GM10266 (cell line): Measurements from ENCODE around the gene SFXN5.
"Not testable (repeated sequence)": the region's sequence is repeated elsewhere in the genome, so short reads cannot be mapped to it uniquely, and the experiment has no call there.

ENCODE experiments used
- DNase-seq: peaks from one replicate; pipeline ENCODE4 v3.0.0; 2012; ENCODE audit errors: extremely low spot score
- TF ChIP-seq, protein P1 (sequence below): IDR thresholded peaks from 2 replicates; pipeline ENCODE4 v1.5.1; 2012; ENCODE audit warnings: mild to moderate bottlenecking, low read depth; ENCODE audit not compliant: control insufficient read depth, insufficient read depth; ENCODE audit errors: missing control alignments

The SFXN5 gene, protein sequence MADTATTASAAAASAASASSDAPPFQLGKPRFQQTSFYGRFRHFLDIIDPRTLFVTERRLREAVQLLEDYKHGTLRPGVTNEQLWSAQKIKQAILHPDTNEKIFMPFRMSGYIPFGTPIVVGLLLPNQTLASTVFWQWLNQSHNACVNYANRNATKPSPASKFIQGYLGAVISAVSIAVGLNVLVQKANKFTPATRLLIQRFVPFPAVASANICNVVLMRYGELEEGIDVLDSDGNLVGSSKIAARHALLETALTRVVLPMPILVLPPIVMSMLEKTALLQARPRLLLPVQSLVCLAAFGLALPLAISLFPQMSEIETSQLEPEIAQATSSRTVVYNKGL

DNA sequence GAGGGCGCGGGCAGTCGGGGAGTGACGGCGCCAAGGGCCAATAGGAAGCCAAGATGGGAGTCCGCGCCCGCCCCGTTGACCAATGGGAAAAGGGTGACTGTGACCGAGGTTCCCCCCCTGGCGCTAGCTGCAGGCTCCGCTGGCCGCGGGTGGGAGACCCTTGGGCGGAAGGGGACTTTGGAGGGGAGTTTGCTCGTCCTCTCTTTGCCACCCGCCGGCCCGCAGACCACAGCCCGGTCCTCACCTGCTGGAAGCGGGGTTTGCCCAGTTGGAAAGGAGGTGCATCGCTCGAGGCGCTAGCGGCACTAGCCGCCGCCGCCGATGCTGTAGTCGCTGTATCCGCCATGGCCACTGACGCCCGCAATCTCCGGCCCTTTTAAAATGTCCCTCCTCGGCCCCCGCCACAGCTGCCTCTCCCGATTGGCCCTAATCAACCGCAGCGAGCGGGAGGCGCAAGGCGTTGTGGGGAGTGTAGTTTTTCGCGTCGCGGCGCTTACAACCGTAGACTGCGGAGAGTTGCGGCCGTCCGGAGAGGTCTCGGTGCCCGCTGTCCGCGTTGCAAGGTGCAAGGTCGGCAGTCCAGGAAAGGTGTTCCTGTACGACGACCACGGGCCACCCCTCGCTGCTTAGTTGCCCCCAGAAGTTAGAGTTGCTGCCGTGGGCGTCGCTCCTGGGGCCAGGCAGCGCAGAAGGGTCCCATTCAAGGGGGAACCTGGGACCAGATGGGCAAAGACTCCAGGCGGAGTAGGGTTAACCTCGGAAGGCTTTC, at the start of gene SFXN5:
Gene SFXN5 (minus strand): TSS at position 353 of the 769 bp plus-strand sequence. CDS start 7 bp downstream, at position 346.
- TF ChIP-seq, protein P1, sequence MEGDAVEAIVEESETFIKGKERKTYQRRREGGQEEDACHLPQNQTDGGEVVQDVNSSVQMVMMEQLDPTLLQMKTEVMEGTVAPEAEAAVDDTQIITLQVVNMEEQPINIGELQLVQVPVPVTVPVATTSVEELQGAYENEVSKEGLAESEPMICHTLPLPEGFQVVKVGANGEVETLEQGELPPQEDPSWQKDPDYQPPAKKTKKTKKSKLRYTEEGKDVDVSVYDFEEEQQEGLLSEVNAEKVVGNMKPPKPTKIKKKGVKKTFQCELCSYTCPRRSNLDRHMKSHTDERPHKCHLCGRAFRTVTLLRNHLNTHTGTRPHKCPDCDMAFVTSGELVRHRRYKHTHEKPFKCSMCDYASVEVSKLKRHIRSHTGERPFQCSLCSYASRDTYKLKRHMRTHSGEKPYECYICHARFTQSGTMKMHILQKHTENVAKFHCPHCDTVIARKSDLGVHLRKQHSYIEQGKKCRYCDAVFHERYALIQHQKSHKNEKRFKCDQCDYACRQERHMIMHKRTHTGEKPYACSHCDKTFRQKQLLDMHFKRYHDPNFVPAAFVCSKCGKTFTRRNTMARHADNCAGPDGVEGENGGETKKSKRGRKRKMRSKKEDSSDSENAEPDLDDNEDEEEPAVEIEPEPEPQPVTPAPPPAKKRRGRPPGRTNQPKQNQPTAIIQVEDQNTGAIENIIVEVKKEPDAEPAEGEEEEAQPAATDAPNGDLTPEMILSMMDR = no peak
- DNase-seq = peak; percentile 99

DNA sequence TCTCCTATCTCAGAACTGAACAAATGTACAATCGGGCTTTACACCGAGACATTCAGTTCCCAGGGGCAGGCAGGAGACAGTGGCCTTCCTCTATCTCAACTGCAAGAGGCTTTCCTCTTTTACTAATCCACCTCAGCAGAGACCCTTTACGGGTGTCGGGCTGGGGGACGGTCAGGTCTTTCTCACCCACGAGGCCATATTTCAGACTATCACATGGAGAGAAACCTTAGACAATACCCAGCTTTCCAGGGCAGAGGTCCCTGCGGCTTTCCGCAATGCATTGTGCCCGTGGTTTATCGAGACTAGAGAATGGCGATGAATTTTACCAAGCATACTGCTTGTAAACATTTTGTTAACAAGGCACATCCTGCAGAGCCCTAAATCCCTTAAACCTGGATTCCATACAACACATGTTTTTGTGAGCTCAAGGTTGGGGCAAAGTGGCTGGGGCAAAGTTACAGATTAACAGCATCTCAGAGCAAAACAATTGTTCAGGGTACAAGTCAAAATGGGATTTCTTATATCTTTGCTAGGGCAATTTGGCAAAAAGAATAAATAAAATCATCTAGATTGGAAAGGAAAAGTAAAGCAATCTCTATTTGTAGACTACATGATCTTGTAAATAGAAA, 48.2 kb upstream of the SFXN5 start:
- DNase-seq = not testable (repeated sequence)

DNA sequence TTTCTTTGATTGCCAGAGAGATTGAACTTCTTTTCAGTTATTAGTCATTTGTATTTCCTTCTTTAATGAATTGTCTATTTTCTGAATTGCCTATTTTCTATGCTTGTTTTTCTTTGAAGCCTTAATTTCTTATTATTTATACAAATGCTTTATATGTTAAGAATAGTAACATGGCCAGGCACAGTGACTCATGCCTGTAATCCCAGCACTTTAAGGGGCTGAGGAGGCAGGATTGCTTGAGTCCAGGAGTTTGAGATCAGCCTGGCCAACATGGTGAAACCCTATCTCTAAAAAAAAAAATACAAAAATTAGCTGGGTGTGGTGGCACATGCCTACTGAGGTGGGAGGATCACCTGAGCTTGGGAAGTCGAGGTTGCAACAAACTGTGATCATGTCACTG, 45.9 kb upstream of the SFXN5 start:
- DNase-seq = no peak
- TF ChIP-seq, protein P1 = no peak

DNA sequence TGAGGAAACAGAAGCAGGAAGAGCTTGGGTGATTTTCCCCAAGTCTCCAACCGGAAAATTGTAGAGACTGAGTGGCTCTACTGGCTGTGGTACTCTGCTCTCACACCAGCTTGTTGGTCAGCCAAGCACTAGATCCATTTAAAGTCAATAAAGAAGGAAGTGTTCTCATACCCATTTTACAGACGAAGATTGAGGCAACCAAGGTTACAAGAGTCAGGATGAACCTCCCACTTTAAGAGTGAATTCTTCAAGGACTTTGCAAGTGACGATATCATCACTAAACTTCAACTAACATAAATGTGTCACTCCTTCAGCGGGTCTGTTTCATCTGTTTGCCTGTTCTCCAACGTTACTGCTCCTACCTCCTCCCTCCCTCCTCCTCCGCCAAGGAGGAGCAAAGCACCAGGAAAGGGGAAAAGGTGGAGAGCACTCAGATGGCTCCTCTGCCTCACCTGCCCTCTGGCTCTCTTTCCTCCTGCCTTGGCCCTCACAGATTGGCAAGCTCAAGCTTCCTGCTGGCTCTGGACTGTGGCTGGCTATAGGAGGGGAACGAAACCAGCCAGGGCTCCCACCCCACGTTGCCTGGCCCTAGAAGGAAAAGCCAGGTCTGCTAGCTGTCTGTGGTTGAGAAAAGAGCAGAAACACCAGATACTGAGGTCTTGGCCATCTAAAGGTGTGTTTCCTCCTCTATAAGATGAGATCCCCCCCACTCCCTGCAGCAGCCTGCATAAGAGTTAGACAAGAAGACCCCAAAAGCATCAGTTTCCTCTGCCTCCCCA, 44.9 kb upstream of the SFXN5 start:
- no peak for DNase-seq
- TF ChIP-seq, protein P1 = no peak

DNA sequence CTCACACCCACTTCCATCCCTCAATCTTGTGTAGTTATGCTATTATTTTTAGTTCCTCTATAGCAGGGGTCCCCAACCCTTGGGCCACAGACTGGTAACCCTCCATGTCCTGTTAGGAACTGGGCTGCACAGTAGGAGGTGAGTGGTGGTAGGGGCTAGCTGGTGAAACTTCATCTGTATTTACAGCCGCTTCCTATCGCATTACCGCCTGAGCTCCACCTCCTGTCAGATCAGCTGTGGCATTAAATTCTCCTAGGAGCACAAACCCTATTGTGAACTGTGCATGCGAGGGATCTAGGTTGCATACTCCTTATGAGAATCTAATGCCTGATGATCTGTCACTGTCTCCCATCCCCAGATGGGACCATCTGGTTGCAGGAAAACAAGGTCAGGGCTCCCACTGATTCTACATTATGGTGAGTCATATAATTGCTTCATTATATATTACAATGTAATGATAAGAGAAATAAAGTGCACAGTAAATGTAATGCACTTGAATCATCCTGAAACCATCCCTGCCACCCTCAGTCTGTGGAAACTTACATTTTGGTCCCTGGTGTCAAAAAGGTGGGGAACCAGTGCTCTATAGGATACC, 42.9 kb upstream of the SFXN5 start:
- DNase-seq = no peak

DNA sequence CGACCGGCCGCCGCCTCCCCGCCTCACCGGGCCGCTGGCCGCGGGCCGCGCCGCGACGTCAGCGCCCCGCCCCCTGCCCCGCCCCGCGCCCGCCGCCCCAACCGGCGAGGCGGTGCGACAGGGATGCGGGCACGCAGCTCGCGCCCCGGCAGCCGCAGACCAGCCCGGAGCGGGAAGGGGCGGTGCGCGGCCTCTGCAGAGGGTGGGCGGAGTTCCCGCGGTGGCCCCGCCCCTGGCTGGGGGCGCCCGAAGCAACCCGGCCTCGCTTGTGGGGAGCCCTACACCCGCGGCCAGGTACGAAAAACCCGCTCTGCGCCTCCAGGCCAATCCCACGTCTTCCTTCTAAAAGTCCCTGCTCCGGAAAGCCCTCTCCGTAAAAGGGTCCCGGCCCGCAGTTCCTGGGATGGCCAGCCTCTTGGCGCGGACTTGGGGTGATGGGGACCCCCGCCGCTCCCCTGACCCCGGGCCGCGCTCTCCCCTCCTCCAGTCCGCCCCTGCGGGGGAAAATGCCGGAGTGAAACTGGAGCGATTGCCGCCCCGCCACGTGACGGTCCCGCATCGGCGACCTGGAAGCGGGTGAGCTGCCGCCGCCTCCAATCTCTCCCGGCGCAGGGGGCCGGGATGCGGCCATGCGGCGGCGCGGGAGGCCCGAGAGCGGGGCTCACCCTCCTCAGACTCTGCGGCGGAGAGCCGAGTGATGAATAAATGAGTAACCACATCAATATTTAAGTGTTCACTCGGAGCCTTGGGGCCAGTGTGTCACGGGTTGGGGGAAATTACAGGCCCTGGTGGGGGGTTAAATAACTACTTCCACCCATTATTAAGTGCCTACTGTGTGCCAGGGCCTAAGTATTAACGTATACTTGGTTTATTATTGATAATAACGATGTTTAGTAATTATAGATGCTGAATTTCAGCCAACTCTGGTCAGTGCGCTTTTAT, 41.7 kb upstream of the SFXN5 start, which contains the start of gene RAB11FIP5:
Gene RAB11FIP5 (minus strand): TSS at position 36 of the 942 bp plus-strand sequence. CDS start 171 bp downstream, outside the sequence.
- TF ChIP-seq, protein P1 = no peak
- peak; percentile 81 for DNase-seq

More for the DNA sequence above, 42.9 kb upstream of the SFXN5 start:
- TF ChIP-seq, protein P1 = no peak
